ENCODE results near the gene STPG3. TPM values are rescaled to one million over a fixed set of nuclear protein-coding genes. Genes with fewer than 3 reads are reported as not detected.

STPG3 gene
- total RNA-seq, 1 donor from 2014 or later, result 0.78 TPM

DNA sequence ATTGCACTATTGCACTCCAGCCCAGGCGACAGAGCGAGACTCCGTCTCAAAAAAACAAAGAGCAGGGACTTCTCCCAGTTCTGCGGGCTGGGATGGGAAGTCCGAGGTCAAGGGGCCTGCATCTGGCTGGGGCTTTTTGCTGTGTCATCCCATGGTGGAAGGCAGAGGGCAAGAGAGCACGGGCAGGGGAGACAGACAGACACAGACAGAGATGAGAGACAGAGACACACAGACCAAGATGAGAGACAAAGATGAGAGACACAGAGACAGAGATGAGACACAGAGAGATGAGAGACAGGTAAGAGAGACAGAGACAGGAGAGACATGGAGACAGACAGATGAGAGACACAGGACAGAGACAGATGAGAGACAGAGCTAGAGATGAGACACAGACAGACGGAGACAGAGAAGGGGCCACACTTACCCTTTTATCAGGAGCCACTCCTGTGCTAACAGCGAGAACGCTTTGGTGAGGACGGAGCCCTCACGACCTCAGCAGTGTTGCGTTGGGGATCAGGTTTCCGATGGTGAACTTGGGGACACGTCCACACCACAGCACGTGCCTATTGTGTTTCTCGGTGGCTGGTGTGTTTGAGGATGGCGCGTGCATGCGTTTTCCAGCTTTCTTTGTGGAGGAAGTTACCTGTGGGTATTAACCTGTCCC is 17.6 kb downstream of the STPG3 start:
- H3K4me1 Mint-ChIP-seq (ENCODE audit: unreplicated experiment), result peaks cover 10% of the 10 kb centered on the region
- no peaks in the 10 kb centered on the region for H3K9me3 Mint-ChIP-seq (ENCODE audit: unreplicated experiment)
- no peak overlapping the region for H3K4me3 Mint-ChIP-seq (ENCODE audit: unreplicated experiment)
- peaks cover 18% of the 10 kb centered on the region for H3K36me3 Mint-ChIP-seq (ENCODE audit: unreplicated experiment)
- no peak for DNase-seq (ENCODE audit: extremely low spot score, unreplicated experiment)
- H3K27ac Mint-ChIP-seq (ENCODE audit: unreplicated experiment), result peak overlapping the region; percentile 49
- no peaks in the 10 kb centered on the region for H3K27me3 Mint-ChIP-seq (ENCODE audit: unreplicated experiment)
- TF ChIP-seq, protein P1, sequence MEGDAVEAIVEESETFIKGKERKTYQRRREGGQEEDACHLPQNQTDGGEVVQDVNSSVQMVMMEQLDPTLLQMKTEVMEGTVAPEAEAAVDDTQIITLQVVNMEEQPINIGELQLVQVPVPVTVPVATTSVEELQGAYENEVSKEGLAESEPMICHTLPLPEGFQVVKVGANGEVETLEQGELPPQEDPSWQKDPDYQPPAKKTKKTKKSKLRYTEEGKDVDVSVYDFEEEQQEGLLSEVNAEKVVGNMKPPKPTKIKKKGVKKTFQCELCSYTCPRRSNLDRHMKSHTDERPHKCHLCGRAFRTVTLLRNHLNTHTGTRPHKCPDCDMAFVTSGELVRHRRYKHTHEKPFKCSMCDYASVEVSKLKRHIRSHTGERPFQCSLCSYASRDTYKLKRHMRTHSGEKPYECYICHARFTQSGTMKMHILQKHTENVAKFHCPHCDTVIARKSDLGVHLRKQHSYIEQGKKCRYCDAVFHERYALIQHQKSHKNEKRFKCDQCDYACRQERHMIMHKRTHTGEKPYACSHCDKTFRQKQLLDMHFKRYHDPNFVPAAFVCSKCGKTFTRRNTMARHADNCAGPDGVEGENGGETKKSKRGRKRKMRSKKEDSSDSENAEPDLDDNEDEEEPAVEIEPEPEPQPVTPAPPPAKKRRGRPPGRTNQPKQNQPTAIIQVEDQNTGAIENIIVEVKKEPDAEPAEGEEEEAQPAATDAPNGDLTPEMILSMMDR (IDR thresholded peaks at IDR 0.05), result no peak

DNA sequence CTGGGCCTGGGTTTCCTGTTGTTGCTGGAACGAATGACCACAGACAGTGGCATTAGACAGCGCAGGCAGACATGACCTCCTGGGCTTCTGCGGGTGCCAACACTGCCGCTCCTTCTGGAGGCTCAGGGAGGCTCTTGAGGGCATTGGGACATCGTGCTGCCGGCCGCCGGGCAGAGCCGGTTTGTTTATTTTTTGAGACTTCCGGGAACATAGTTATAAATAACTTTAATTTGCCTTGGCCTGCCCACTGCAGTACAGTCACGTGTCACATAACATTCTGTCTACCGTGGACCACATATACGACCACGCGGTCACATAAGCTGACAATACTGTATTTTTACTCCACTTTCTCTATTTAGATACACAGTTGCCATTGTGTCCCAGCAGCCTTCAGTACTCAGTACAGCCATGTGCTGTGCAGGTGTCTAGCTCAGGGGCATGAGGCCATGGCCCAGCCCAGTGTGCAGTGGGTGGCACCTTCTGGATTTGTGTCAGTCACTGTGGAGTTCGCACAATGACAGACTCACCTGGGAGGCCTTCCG is 18.2 kb downstream of the STPG3 start:
- Mint-ChIP-seq H3K4me3 (ENCODE audit: unreplicated experiment) (no peak overlapping the region), H3K9me3 (ENCODE audit: unreplicated experiment) (no peaks in the 10 kb centered on the region), H3K36me3 (ENCODE audit: unreplicated experiment) (peaks cover 13% of the 10 kb centered on the region), H3K27ac (ENCODE audit: unreplicated experiment) (peak overlapping the region; percentile 49), H3K4me1 (ENCODE audit: unreplicated experiment) (peaks cover 11% of the 10 kb centered on the region), H3K27me3 (ENCODE audit: unreplicated experiment) (no peaks in the 10 kb centered on the region)
- TF ChIP-seq, protein P1 (IDR thresholded peaks at IDR 0.05), result no peak
- DNase-seq (ENCODE audit: extremely low spot score, unreplicated experiment), result no peak

GRCh38 chr9:137270929-137271695 is 20.0 kb downstream of the STPG3 start:
- H3K4me3 Mint-ChIP-seq (ENCODE audit: unreplicated experiment), result no peak overlapping the region
- H3K27ac Mint-ChIP-seq (ENCODE audit: unreplicated experiment), result no peak overlapping the region
- H3K27me3 Mint-ChIP-seq (ENCODE audit: unreplicated experiment), result no peaks in the 10 kb centered on the region
- H3K9me3 Mint-ChIP-seq (ENCODE audit: unreplicated experiment), result no peaks in the 10 kb centered on the region
- TF ChIP-seq, protein P1 (IDR thresholded peaks at IDR 0.05), result no peak
- peaks cover 13% of the 10 kb centered on the region for H3K36me3 Mint-ChIP-seq (ENCODE audit: unreplicated experiment)
- no peak for DNase-seq (ENCODE audit: extremely low spot score, unreplicated experiment)
- peaks cover 24% of the 10 kb centered on the region for H3K4me1 Mint-ChIP-seq (ENCODE audit: unreplicated experiment)

- H3K36me3 Mint-ChIP-seq (ENCODE audit: unreplicated experiment), result peaks cover 13% of the 10 kb centered on the region
Observed at GRCh38 chr9:137271696-137272076, 20.6 kb downstream of the STPG3 start.

More at GRCh38 chr9:137271696-137272076, 20.6 kb downstream of the STPG3 start:
- H3K27ac Mint-ChIP-seq (ENCODE audit: unreplicated experiment), result no peak overlapping the region
- TF ChIP-seq, protein P1 (IDR thresholded peaks at IDR 0.05), result no peak
- no peaks in the 10 kb centered on the region for H3K9me3 Mint-ChIP-seq (ENCODE audit: unreplicated experiment)
- no peak for DNase-seq (ENCODE audit: extremely low spot score, unreplicated experiment)
- no peaks in the 10 kb centered on the region for H3K27me3 Mint-ChIP-seq (ENCODE audit: unreplicated experiment)
- peaks cover 27% of the 10 kb centered on the region for H3K4me1 Mint-ChIP-seq (ENCODE audit: unreplicated experiment)
- no peak overlapping the region for H3K4me3 Mint-ChIP-seq (ENCODE audit: unreplicated experiment)
